GM19395 (cell line): ENCODE results near the gene ZSCAN29.
"Not testable (repeated sequence)": the region's sequence is repeated elsewhere in the genome, so short reads cannot be mapped to it uniquely, and the experiment has no call there.

Experiments
- ATAC-seq: cut with Tn5 transposase; IDR thresholded peaks from one replicate; pipeline ENCODE4 v1.9.1; 2021; ENCODE audit warnings: mild to moderate bottlenecking, moderate library complexity; ENCODE audit not compliant: unreplicated experiment

ZSCAN29 gene

DNA sequence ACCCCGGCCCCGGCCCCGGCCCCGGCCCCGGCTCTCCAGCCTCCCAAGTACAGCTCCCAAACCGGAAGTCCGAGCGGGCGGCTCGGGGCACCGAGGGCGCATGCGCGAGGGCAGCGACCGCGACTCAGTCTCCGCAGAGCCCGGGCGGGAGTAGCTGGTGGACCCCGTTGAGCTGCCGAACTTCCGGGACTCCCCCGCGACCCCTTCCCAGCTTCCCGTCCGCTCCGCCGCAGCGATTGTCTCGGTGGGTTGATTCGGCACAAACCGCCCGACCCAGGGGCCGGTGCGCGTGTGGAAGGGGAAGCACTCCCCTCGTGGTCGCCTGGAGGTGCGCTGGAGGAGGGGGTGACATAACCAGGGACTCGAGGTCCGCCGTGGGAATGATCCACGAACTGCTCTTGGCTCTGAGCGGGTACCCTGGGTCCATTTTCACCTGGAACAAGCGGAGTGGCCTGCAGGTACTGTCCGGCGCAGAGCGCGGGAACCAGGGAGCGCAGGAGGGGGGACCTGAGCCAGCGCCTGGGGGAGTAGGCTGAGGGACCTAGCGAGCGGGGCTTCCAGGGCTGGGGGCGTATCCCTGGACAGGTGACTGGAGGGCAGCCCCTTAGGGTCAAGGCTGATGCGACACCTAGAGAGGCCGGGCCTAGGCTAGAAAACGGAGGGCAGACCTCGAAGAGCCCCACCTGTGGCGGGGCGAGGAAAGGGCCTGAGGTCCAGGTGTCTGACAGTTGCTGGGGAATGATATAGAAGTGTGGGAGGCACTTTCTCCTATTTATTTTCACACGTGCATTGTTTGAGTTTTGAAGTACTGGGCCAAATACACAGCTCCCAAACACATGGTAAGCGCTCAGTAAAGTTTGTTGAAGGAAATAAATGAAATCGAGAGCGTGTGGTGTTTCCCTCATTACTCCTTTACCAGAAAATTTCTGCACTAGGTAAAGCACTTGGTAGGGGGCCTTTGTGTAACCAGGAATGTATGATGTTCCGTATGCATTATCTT is at the start of gene ZSCAN29, which contains the start of gene TUBGCP4:
Gene ZSCAN29 (minus strand): TSS at position 69 of the 1,000 bp plus-strand sequence. CDS start 1,130 bp downstream, outside the sequence.
Gene TUBGCP4 (plus strand): TSS at position 127 of the 1,000 bp plus-strand sequence. CDS start 254 bp downstream, at position 381.
- ATAC-seq: peak; percentile 85

DNA sequence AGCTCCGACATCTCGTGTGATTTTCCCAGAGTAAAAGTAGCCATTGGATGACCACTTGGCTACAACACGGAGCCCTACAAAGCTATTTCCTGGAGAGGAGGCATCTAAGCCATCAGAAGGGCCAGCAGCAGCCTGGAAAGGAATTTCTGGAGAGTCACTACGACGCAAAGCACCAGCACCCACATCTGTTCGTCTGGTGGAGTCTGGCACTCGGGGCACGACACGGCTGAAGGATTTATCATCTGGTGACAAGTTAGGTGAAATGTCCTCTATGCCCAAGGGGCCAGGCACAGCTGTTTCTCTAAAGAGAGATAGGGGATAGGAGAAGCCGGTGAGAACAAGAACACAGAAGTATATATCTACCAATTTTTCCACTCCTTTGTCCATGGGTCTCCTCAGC is 49.6 kb upstream of the ZSCAN29 start:
- ATAC-seq: no peak

DNA sequence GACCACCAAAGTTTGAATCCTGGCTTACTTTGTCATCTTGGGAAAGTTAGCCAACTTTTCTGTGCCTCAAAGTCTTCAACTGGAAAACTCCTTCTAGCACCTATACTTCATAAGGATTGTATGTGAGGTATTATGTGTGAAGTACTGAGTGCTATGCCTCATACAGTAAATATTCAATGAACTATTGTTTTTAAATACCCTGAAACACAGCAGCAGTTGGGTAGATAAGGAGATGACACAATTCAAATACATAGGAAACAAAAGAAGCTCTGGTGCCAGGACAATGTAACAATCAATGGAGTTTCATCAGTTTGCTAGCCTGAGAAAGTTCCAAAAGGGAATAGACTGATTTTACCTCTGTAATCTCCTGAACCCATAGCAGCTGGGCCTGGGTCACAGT is 43.4 kb upstream of the ZSCAN29 start:
- ATAC-seq: no peak

DNA sequence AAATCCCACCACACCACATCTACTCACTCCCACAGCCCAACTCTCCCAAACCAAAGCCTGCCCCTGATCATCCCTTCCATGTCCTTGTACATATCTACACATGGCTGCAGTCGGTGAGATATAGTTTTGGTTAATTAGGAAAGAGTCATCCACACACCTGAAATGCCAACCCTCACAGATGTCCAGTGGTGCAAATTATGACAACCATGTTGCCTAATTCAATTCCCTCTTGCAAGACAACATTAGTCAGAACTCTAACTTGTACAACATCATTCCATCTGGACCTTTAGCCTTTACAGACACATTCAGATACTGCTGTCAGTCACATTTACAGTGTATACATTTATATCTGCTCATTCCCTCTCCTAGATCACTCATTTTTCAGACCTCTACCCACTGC is 41.3 kb upstream of the ZSCAN29 start:
- ATAC-seq: no peak

DNA sequence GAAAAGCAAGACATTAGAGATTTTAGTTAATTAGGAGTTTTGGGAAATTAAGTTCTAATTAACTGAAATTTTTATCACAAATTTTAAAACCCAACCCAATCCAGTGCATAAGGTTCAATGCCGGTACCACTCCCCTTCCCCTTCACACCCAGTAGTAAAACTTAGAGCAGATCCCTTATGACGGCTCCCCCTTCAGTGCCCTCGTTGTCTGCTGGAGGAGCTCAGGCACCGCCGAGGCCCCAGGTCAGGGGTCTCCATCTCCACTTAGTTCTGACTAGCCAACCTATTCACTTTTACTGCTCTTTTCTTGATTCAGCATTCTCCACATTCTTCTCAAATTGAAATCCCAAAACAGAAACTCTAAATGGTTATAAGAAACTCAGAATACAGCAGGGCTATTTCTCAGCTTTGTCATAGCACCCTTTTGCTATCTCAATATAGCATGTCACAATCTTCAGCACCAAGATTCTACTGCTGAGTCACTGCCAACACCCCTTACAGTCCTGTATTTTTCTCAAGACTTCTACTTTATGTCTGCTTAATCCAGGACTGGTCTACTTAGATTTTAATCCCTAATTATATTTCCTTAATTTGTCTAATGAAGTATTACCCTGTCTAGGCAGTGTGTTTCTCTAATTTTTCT is 39.9 kb upstream of the ZSCAN29 start:
- no peak for ATAC-seq

DNA sequence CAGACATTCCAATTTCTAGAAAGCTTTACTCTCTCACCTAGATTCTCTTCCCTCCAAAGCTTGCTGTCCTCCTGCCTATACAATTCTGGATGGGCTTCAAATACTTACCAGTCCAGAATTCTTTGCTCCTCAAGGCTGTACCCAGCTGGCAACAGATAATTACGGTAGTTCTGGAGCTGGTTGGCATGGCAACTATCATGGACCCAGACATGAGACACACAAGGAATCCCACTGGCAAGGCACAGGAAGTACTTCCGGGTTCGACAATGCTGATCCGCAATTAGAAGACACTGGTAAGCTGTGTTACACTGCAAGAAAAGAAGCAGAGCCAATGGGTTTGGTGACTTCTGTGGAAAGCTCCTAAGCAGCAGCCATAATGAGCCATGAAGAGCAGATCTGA is 37.9 kb upstream of the ZSCAN29 start:
- no peak for ATAC-seq

DNA sequence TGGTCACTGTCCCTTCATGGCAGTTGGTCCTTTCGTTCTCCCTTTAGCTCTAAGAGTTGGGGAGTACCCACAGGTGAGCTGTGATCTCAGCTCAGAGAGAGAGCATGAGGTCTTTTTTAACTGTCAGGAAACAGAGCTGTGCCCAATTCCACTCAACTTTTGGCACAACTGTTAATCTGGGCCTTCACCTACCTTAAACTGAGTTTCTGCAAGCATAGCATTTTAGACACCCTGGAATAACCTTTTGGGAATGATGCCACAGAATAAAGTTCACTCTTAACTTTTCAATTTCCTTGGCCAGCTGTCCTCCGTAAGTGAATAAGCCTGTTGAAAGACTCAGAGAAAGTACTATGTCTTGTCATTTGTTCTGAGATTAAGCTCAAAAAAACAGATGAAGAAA is 36.0 kb upstream of the ZSCAN29 start:
- ATAC-seq: no peak

DNA sequence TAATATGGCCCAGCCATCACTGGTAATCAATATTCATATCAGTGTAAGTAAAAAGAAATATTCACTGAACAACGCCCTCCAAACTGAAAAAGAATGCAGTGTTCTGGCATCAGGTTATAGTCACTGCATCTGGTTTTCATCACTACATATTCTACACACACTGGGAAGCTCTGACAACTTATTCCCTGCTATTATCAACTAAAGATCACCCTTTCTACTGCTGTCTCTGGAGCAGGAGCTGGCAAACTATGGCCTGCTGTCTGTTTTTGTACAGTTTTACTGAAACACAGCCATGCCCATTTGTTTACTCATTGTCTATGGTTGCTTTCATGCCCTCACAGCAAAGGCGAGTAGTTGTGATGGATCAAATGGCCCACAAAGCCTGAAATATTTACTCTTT is 35.3 kb upstream of the ZSCAN29 start:
- no peak for ATAC-seq

DNA sequence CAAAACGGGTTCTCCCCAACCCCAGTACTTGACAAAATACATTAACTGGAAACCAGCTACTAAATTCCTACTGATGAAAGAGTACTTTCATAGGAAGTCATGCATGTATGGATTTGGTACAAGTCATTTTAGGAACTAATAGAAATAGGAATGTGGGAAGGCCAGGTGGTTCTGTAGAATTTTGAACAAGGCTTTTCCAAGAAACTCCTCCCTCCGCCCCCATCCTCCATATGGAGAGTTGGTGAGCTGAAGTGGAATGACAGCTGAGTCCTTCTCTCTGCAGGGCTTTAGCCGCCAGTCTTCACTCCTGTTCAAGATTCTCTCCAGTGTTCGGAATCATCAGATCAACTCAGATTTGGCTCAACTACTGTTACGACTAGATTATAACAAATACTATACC is 33.3 kb upstream of the ZSCAN29 start:
- ATAC-seq: no peak

DNA sequence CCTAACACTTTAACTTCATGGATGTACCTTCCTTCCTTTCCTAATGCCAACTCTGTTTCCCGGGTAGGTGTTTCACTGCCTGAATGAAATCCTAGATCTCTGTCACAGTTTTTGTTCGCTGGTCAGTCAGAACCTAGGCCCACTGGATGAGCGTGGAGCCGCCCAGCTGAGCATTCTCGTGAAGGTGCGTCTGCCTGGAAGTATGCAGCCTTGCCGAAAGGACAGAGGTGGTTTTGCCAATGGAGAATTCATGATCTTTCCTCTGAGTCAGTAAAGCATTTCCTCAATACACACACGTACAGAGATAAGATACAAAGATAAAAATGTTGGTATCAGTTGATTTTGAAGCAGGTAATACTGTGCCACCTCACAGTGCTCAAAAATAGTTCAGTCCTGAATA is 32.8 kb upstream of the ZSCAN29 start:
- no peak for ATAC-seq

DNA sequence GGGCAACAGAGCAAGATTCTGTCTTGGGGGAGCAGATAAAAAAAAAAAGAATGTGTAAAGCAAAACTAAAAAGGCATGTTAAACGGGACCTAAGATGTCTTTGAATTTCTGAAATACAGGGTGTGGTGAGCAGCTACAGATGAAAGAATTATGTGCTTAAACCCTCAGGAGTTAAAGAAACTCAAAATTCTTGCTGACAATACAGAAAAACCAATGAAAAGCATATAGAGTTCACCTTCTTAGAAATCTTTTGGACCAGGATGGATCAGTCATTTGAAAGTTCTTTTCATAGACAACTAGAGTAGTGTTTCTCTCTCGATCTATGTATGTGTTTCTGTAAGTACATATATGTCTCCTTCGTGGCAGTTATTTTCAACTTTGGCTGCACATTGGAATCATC is 31.4 kb upstream of the ZSCAN29 start:
- ATAC-seq: no peak

DNA sequence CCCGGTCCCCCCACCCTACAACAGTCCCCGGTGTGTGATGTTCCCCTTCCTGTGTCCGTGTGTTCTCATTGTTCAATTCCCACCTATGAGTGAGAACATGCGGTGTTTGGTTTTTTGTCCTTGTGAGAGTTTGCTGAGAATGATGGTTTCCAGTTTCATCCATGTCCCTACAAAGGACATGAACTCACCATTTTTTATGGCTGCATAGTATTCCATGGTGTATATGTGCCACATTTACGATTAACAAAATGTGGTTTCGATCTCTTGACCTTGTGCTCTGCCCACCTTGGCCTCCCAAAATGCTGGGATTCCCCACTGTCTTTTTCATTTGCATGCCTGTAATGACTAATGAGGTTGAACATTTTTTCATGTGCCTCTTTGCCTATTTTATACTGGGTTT is 22.7 kb upstream of the ZSCAN29 start:
- not testable (repeated sequence) for ATAC-seq

DNA sequence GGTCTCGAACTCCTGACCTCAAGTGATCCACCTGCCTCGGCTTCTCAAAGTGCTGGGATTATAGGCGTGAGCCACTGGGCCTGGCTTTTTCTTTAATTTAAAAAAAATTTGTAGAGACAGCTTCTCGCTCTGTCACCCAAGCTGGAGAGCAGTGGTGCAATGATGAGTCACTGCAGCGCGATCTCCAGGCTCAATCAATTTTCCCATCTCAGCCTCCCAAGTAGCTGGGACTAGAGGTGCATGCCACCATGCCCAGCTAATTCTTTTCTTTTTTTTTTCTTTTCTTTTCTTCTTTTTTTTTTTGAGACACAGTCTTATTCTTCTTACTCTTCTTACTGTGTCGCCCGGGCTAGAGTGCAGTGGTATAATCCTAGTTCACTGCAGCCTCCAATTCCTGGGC is 19.9 kb upstream of the ZSCAN29 start:
- ATAC-seq: no peak

DNA sequence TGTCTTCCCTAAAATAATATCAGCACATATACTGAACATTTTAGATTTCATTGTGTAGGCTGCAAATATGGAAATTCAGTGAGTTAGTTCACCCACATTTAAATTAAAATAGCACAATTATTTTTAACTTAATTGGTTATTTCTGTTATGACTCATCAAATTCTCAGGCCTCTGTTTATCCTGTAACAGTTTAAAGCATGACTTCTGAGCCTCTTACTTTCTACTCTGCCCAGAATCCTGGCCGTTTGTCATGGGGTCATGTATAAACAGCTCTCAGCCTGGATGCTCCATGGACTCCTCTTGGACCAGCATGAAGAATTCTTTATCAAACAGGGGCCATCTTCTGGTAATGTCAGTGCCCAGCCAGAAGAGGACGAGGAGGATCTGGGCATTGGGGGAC is 12.2 kb upstream of the ZSCAN29 start:
- no peak for ATAC-seq

DNA sequence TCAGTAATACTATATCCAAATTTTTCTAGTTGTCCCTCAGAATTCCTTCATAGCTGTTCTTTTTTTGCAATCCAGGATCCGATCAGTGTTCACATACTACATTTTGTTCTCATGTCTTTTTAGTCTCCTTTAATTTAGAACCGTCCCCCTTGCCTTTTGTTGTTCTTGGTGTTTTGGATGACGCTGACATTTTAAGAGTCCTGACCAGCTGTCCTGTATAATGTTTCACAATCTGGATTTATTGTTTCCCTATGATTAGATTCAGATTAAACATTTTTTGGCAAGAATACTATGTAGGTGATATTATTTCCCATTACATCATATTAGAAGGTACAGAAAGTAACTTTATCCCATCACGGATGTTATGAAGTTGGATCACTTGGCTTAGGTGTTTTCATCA is 11.5 kb upstream of the ZSCAN29 start:
- no peak for ATAC-seq

DNA sequence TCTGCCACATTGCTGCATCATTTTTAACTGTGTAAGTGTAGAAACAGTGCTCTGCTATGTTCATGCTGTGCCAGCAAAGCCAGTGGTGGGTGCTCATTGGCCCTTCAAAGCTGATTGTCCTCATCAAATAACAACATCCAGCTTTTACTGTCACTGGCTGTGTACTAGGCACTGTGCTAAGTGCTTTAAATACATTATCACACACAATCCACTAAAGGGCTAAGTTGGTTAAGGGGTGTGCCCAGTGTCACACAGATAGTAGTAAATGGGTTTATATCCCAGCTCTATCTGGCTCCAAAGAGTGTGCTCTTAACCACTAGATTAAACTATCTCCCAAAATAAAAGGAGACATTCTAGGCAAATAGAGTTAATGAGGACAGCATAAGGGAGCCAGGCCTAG is 7.8 kb upstream of the ZSCAN29 start:
- no peak for ATAC-seq

DNA sequence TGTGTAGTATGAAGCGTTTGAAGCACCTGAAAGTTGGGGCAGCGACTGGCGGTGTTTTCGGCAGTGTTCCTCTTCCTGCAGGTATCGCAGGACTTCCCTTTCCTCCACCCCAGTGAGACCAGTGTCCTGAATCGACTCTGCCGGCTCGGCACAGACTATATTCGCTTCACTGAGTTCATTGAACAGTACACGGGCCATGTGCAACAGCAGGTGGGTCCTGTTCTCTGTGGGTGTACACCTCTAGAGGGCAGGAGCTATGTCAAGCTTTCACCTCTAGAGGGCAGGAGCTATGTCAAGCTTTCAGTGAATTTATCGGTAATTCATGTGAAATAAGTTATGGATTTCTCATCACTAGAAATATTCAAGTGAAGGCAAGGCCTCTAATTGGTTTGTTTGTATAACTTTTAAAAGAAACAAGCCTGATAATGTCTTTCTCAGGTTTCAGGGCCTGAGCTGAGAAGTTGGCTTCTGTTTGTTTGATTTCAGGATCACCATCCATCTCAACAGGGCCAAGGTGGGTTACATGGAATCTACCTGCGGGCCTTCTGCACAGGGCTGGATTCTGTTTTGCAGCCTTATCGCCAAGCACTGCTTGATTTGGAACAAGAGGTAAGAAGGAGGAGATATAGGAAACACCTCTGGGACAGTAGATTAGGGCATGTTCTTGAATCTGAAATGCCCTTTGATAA is 5.3 kb upstream of the ZSCAN29 start:
- no peak for ATAC-seq

DNA sequence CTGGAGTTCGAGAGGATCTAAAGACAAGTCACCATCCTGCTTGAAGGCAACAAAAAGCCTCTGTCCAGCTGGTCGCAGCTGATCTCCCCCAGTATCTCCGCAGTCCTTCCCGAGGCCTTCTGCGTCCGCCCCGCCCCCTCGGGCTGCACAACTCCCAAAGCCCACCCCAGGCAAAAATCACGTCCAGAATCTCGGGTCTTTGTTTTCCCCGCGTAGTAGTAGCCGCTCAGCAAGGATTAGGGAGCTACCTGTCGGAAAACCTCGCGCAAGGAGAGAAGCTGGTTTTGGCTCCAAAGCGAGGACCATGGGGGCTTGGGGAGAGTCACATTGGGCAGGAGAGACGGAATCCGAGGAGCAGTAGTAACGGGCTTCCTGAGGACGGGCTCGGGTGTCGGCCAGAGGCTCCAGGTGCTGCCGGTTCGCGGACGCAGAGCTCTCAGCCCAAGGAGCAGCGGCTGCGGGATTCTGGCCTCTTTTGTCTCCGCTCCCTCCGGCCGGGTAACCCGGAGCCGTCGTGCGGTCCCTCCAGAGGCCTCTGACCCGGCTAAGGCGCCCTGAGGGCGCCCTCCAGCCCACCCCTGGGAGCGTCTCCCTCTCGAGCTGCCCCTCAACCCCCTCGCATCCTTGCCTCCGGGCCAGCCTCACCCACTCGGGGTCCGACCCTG is 401 bp downstream of the ZSCAN29 start:
- ATAC-seq: peak; percentile 45

DNA sequence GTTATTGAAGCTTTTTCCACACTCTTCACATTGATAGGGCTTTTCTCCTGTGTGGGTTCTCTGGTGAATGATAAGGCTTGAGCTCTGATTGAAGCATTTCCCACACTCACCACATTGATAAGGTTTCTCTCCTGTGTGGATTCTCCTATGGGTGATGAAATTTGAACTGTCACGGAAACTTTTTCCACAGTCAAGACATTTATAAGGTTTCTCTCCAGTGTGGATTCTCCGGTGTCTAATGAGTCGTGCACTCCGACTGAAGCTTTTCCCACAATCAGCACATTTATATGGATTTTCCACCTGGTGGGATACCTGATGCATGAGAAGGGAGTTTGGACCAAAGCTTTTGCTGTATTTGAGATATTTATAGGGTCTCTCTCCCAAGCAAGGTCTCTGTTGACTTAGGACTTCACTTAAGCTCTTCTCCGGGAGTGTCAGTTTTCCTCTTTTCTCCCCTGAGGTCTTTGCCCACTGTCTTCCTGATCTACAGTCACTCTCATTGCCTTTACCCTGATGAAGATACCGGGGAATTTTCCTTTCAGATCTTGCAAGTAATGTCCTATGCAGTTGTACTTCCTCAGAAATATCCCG is 9.4 kb downstream of the ZSCAN29 start:
- no peak for ATAC-seq

DNA sequence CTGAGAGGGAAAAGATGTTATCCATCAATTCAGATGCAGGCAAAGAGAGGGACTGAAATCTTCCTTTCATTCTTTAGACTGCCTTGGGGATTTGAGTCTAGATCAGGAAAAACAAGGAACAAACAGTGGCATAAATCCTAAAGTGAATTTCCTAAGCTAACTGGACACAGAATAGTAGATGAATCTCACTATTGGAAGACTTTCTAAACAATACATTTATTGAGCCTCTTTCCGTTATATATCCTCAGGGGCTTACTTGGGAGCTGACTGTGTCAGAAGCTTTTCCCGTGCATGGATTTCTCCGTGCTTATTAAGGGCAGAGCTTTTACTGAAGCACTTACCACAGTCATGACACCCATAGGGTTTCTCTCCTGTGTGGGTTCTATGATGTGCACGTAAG is 10.0 kb downstream of the ZSCAN29 start:
- no peak for ATAC-seq
